NCI-H1092 treated with DMSO at 0.1 percent for 48 hours (cell line): Measurements from ENCODE around the gene BSPRY.

Experiments
- DNase-seq: peaks from one replicate; lab custom pipeline; 2025; lab: John Stamatoyannopoulos, UW

BSPRY gene

DNA sequence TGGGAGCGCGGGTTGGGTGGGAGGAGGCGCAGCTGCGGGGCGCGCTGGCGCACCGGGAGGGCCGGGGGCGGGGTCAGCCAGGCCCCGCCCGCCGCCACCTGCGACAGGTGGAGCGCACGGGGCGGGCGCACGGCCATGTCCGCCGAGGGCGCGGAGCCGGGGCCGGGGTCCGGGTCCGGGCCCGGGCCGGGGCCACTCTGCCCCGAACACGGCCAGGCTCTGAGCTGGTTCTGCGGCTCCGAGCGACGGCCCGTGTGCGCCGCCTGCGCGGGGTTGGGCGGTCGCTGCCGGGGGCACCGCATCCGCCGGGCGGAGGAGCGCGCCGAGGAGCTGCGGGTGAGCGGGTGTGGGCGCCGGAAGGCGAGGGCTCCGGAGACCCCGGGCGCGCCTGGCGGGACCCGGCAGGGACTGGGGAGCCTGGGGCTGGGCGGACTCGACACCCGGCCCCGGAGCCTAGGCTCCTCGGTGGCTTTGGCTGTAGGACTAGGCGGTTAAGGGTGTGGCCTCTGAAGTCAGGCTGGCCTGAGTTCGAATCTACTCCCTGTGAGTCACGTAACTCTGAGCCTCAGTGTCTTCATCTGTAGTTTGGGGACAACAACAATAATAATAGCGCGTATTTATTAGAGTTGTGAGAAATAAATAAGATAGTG lies at the start of gene BSPRY:
Gene BSPRY, plus strand, starts transcription at position 97 of the 650 bp plus-strand sequence. Its CDS starts 39 bp downstream, at position 136.
- DNase-seq: no peak

DNA sequence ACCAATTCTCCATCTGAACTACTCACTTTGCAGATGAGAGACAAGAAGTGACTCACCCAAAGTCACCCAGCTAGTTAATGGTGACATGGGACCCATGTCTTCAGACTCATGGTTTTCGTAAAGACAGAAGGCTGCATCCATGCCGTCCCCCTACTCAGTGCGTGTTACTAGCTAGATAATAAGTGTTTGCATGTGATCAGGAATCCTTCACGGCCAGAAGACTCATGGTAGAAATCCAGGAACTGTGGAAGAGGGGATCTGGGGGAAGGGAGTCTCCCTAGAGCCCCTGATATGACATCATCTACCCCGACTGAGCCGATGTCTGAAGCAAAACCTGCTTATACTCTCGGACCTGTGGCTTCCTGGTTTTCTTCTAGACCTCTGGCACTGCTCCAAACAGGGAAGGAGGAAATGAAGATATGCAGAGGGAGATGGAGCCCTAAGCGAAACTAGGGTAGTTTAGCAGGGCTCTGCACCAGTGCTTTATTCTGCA lies 49.5 kb upstream of the BSPRY start:
- DNase-seq: no peak

DNA sequence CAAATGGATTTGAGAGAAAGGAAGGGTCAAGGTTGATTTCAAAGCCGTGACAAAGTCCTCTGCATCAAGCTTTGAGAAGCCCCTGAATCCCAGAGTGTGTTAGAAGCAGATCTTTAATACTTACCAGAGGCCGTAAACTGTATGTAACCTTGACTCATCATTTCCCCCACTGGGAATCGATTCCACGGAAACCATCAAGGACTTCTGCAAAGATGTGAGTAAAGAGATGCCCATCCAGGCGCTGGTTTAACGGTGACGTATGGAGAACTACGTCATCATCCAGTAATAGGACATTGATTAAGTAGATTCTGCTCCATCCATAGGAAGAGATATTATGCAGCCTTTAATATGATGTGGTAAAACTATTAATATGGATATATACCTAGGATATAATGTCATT lies 47.8 kb upstream of the BSPRY start:
- DNase-seq: no peak

DNA sequence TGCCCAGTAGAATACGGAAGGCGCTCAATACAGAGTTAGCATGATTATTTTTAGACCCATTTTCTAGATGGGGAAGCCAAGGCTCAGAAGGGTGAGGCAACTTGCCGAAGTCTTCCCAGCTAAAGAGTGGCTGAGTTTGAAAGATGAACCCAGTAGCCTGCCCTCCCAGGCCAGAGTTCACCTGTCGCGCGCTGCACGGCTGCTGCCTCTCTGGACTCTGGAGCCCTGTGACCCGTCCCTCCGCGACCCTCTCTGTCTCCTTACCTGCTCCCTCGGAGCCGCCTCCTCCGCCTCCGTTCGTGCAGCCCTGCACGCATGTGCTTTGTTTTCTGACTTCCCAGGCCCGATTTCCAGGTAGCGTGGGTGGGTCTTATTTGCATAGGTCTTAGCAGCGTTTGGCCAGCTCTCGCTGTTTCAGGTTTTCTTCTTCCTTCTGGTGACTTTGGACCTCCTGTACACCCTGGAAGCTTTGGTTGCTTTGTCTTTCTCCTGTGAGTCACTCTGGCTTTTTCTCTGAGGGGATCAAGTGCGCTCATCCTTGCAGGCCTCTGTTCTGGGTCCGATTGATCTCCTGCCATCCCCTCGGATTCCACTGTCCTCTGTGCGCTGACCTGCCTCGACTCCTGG lies 46.4 kb upstream of the BSPRY start, which contains the start of gene RNF183:
Gene RNF183, minus strand, starts transcription at position 585 of the 627 bp plus-strand sequence. CDS start 5,192 bp downstream, outside the sequence.
- no peak for DNase-seq

DNA sequence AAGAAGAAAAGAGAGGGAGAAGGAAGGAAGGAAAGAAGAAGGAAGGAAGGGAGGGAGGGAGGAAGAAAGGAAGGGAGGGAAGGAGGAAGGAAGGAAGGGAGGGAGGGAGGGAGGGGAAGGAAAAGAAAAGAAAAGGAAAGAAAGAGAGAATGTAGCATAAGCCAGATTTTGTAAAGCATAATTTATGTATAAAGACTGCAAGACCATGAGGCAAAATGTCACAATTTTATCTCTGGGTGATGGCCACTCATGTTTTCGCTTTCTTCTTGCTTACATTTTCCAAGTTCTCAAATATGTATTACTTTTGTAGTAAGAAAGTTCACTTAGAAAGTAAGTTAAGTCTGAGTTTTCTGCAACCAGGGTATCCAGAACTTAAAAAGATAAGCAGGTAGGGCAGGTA lies 42.8 kb upstream of the BSPRY start:
- DNase-seq: no peak

DNA sequence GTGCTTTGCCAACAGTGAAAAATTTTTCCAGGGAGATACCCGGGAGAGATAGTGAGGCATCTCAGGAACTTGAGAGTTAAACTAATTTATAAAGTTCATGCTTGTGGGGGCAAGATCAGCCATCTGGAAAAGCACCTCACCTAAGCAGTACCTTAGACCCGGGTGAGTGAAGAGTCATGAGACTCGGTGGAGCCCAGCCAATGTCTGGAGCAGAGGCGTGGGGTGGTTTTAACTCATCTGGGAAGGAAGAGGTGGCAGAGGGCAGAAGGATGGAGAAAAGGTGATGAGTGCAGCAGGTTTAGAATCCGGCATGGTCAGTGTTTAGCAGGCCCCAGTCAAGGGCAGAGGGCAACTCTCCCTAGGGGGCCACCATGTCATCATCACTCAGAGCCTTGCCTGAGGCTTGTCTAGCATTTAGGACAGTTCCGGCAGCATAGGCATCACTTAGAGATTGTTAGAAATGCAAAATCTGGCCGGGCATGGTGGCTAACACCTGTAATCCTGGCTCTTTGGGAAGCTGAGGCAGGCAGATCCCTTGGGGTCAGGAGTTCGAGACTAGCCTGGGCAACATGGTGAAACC lies 41.9 kb upstream of the BSPRY start:
- no peak for DNase-seq

DNA sequence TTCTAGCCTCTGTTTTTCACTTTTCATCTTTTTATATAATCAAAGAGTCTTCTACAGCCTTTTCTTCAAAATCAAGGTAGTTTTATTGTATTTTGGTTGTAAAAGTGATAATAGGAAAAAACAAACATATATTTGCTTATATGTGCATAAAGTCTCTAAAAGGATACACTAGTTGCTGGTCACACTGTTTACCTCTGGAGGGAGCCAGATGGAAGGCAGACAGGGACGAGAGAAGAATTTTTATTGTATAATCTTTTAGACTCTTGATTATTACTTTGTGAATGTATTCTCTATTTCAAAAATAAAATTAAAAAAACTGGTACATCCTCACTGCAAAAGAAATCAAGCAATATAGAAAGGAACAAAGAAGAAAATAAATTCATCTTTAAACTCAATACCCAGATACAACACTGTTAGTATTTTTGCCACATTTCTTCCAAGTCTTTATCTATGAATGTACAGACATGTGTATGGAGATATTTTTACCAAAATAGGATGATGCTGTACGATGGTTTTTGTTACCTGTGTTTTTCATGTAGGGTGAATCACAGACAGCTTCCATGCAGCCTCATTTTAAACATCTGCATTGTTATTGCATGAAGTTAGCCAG lies 40.0 kb upstream of the BSPRY start:
- DNase-seq: peak; percentile 46

DNA sequence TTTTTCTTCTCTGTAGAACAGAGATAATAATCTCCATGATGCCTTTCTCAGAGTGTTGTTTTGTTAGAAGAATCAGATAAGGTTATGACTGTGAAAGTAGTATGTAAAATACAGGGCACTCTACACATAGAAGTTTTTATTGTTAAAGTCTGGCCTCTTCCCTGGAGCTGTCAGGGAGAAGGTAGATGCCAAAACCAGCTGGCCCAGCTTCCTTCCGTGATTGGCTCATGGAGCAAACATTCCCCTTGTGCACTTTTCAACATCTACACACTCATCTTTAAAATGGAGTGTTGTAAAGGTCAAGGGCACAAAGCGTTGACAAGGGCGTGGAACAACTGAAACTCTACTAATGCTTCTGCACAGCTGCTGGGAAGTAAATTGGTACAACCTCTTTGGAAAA lies 38.8 kb upstream of the BSPRY start:
- DNase-seq: no peak

DNA sequence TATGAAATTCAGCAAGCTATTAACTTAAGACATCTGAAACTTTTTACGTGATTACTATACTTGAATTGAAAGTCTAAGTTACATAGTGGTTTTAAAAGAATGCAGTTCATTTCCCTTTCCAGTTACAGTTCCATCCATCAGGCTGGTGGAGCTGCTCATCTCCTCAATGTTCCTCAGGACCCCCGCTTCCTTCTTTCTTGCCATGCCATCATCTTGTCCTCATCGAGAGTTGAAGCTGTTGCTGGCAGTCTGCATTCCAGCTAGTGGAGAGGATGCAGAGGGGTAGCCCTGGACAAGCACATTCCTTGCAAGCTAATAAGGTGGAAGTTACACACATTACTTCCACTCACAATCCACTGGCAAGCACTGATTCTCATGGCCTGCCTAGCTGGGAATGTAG lies 37.4 kb upstream of the BSPRY start:
- DNase-seq: no peak

DNA sequence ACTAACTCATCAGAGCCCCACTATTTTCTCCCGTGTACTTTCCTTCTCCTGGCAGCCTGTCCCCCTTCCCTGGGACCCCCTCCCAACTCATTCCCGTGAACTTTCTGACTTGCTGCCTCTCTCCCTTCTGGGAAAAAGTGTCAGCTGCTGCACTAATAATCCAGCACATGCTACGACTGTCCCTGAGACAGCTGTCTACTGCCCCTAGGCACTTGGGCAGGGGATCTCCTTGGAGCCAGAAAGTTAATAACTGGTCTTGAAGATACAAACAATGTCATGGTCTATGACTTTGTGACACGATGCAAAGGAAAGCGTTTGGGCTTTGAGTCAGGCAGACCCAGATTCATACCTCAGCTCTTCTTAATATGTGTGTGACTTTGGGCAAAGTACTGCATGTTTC lies 36.1 kb upstream of the BSPRY start:
- DNase-seq: no peak

DNA sequence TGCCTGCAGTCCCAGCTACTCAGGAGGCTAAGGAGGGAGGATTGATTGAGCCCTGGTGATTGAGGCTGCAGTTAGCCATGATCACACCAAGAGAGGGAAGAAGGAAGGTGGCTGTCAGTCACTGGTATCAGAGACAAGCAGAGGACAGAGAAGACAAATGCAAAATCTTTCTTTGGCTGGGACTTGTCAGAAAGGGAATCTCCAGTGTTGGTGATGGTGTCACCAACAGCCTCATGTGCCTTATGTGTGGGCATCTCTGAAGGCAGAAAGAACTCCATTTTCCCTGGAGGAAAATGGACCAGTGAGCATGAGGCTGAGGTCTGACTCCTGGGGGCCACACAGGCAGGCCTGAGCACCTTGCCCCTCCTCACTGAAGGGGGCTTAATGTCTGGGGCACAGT lies 34.1 kb upstream of the BSPRY start:
- DNase-seq: no peak

DNA sequence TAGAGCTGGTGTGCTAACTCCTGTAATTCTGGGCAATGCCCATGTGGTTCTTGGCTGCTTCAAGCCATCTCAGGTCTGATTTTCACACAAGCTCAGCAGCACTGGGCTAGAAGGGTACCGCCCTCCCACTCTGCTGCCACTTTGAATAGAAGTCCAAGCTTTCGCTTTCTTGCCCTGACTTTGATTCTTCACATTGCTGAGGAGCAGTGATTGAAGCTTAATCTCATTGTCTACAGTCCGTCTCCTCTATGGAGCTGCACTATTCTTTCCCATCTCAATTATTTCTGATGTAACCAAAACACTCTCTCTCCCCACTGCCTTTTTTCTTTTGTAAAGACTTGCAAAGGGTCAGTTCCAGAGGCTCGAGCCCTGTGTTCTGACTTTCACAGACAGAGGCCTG lies 33.3 kb upstream of the BSPRY start:
- no peak for DNase-seq

DNA sequence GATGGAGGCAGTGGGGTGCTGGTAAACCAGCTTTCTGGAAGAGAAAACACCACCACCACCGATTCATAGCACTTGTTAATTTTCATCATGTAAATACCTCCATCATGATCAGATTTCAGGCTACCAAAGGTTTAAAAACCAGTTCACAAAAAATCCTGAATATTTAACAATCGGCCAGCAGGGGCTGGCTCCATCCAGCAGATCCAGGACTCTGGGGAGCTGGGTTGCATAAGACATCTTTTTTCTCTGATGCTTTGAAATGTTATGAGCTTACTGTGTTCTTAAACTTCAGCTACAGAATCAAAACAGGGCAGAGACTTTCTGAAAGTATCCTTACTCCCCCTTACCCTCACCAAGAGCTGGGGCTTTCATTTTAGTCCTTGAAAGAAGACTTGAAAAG lies 31.6 kb upstream of the BSPRY start:
- no peak for DNase-seq

DNA sequence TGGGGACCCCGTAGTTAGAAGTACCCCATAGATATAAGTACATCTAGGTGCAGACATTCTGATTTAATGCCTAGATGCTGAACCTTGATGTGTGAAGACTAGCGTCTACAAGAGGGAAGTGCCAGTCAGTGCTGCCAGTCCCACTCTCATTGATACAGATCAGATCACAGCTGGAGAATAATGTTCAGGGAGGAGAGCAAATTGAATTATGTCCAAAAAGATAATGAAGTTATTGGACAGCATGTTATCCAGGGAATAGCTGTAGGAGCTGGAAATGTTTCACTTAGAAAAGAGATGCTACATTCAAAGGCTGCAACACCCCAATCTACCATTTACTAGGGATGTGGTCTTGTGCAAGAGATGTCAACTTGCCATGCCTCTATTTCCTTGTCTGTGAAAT lies 30.3 kb upstream of the BSPRY start:
- DNase-seq: no peak

DNA sequence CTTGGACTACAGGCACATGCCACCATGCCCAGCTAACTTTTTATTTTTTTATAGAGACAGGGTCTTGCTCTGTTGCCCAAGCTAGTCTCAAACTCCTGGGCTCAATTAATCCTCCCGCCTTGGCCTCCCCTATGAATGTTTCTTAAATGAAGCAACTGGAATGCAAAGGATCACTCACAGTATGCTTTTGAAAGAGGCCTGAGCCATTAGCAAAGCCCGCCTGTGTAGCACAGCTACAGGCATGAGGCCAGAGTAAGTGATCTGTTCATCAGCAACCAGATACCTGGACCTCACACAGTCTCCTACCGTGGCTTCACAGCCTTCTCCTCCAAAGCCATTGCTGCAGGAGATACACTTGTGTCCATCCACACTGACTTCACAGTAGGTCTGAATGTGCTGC lies 29.3 kb upstream of the BSPRY start:
- DNase-seq: no peak

DNA sequence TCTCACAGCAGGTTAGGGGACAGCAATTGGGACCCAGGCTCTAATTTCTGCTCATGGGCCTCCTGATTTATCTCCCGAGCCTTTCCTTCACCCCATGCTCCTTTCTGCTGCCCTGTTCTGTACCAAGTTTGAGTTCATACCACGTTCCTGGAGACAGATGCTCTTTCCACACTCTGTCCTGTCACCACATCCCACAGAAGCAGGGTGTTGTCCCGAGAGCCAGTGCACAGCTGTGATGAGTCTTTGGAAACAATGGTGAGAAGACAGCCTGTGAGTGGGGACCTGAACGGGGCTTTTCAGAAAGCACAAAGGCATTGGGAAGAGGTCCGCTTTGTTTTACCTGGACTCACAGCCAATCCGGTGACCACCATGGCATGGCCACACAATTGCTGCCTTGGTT lies 26.7 kb upstream of the BSPRY start:
- no peak for DNase-seq

DNA sequence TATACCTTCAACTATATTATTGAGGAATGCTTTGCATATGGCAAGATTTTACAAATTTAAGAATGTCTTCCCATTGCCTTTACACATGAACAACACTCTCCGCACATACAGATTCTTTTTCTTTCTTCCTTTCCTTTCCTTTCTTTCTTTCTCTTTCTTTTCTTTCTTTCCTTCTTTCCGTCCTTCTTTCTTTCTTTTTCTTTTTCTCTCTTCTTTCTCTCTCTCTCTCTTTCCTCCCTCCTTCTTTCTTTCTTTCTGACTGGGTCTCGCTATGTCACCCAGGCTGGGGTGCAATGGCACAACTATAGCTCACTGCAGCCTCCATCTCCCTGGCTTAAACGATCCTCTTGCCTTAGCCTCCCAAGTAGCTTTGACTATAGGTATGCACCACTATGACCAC lies 23.1 kb upstream of the BSPRY start:
- no peak for DNase-seq

DNA sequence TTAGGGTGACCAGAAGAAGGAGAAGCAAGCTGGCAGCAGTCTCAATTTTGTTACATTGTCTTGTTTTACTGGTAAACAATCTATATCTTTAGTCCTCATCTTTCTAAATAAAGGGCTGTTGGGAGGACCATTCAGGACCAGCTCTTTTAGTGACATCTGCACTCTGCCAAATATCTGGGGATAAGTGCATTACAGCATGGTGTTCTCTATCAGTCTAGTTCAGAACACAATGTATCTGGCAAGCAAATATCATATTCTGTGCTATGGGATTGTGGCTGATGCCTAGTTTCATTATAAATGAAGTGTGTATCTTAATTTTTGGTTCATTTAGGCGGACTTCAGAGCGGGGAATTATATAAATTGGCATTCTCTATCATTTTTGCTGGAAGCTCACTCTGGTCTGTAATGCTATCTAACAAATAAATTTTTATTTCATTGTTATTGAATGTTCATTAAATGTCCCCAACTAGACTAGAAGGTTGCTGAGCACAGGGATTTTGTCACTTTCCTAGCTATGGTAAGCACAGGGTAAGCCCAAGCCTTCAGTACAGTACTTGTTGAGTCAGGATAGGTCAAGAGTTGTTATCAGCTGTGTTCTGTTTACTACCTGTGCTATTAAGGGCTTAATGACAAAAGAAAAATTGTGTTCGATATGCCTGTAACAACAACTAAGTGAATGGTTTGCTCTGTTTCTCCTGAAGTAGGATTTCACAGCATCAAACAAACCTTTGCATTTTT lies 21.1 kb upstream of the BSPRY start:
- DNase-seq: no peak

DNA sequence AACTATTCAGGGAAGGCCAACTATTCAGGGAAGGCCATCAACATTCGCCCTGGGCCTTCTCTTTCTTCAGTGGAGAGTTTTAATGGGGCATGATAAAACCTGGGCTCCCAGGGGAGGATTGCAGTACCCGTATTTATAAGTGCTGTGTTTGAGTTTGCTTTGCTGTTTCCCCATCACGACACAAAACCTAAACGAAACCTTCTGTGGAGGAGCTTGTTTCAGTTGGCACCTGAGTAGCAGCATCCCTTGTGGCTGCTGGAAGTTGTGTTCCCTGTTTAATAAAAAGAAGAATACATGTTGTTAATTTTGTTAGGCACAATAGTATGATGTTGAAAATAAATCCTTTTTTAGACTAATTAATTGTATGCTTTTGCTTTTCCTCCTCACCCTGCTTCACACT lies 17.6 kb upstream of the BSPRY start:
- DNase-seq: no peak

DNA sequence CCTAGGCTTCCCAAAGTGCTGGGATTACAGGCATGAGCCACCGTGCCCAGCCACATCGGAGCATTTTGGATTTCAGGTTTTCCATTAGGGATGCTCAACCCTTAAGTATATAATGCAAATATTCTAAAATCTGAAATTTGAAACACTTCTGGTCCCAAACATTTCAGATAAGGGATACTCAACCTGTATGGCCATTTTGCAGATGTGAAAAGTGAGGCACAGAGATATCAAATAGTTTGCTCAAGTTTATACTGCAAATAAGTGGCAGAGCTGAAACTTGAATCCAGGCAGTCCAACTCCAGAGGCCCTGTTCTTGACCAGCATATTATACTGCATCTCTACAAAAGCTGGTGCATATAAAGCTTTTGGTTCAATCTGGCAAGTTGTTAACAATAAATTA lies 11.6 kb upstream of the BSPRY start:
- DNase-seq: no peak

DNA sequence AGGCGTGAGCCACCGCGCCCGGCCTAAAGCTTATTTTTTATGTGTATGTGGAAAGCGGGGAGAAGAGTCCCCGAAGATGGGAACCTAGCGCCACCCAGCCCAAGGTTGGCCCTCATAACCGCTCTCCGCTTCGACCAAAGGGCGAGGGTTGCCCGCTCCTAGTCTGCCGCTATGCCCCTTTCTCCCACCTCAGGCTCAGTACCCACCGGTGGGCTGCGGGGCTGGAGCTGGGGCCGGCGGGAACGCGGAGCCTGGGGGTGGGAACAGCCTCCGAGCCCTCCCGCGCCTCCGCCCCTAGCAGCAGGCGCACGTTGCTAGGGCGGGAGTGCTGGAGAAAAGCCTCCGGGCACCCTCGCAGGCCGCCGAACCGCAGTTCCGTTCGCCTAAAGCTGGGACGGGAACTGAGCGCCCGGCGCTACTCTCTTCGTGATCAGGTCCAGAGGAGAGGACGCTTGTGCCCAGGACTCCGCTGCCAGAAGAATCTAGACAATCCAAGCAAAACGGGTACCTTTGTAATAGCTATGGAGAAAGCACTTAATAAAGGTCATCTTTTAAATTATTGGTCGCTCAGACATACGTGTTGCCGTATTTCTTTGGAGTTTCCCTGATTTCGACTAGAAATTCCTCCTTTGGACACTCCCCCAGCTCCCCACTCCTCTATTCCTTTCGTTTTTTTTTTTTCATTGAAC lies 9.2 kb upstream of the BSPRY start, which contains the start of gene WDR31:
Gene WDR31, minus strand, starts transcription at position 265 of the 689 bp plus-strand sequence. CDS start 8,253 bp downstream, outside the sequence.
- DNase-seq: peak; percentile 90
